ENCODE measurements around the gene C20orf141. TPM values are rescaled to one million over a fixed set of nuclear protein-coding genes. Genes with fewer than 3 reads are reported as not detected.
A peak's percentile ranks its signal among the peaks of the same experiment; 100 is the strongest.

Gene C20orf141
- total and polyA plus RNA-seq, 10 of the 15 experiments (the other 5 are each of a cell fraction or from before 2014, with no cell fraction given), result not detected

DNA sequence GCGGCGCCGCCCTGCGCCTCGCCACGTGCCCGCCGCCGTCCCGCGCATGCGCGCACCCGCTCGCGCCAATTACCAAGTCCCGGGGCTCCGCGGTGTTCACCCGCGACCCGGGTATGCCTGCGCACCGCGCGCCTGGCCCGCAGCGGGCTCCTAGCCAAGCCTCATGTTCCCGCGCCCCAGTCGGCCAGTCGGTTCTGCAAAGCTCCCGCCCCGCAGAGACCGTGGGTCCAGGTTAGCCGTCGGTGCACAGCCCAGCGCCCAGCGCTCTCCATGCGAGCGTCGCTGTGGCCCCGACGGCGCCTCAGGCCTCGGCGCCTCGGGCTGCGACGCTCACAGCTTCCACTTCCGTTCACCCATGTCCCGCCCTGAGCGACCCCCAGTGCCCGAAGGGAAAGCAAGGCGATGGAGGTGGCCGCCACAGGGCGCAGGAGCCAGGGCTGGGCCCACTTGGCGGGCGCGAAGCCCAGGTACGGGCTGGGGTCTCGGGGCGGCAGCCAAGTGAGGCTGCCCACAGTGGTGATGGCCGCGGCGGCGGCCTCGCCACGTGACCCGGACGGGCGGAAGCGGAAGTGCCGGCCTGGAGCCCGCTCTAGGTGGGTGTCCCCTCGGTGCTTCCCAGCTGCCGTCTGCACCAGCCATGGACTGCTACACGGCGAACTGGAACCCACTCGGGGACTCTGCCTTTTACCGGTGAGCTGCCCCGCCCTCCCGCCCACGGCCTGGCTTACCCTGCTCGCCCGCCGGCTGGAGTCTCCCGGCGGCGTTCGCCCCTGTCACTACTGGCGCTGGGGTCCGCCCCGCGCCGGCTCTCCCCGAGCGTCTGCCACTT lies 25.6 kb downstream of the C20orf141 start, which contains the start of the genes PCED1A and VPS16 (continued):
- TF ChIP-seq, protein P1, sequence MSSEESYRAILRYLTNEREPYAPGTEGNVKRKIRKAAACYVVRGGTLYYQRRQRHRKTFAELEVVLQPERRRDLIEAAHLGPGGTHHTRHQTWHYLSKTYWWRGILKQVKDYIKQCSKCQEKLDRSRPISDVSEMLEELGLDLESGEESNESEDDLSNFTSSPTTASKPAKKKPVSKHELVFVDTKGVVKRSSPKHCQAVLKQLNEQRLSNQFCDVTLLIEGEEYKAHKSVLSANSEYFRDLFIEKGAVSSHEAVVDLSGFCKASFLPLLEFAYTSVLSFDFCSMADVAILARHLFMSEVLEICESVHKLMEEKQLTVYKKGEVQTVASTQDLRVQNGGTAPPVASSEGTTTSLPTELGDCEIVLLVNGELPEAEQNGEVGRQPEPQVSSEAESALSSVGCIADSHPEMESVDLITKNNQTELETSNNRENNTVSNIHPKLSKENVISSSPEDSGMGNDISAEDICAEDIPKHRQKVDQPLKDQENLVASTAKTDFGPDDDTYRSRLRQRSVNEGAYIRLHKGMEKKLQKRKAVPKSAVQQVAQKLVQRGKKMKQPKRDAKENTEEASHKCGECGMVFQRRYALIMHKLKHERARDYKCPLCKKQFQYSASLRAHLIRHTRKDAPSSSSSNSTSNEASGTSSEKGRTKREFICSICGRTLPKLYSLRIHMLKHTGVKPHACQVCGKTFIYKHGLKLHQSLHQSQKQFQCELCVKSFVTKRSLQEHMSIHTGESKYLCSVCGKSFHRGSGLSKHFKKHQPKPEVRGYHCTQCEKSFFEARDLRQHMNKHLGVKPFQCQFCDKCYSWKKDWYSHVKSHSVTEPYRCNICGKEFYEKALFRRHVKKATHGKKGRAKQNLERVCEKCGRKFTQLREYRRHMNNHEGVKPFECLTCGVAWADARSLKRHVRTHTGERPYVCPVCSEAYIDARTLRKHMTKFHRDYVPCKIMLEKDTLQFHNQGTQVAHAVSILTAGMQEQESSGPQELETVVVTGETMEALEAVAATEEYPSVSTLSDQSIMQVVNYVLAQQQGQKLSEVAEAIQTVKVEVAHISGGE (CRISPR knock-in tag; IDR thresholded peaks at IDR 0.05), result peak; percentile 83
- TF ChIP-seq SMAD5 (IDR thresholded peaks at IDR 0.05; ENCODE audit: low read depth) (0 out of 2 replicates have a peak, but pooled peaks have one; percentile 22), SP1 (IDR thresholded peaks at IDR 0.05; ENCODE audit: low read depth, low read length) (peak; percentile 12), TCF3 (IDR thresholded peaks at IDR 0.05; ENCODE audit: borderline replicate concordance, insufficient read depth, low read depth, low read length) (peak; percentile 81), KLF5 (IDR thresholded peaks at IDR 0.05; ENCODE audit: partially characterized antibody) (peak; percentile 88), ZBTB40 (IDR thresholded peaks at IDR 0.05; ENCODE audit: borderline replicate concordance) (peak; percentile 90), TAF1 (IDR thresholded peaks at IDR 0.05; ENCODE audit: borderline replicate concordance, low read depth, low read length) (peak; percentile 72; the same call in 1 of the 2 replicates), TARDBP (IDR thresholded peaks at IDR 0.05; ENCODE audit: borderline replicate concordance) (0 out of 2 replicates have a peak, but pooled peaks have one; percentile 61), ZBED1 (IDR thresholded peaks at IDR 0.05; ENCODE audit: borderline replicate concordance) (no peak), RUNX3 (IDR thresholded peaks at IDR 0.05; ENCODE audit: low read length) (peak; percentile 41), GABPA (IDR thresholded peaks at IDR 0.05; ENCODE audit: low read depth) (peak; percentile 92)
- TF ChIP-seq, protein P2, sequence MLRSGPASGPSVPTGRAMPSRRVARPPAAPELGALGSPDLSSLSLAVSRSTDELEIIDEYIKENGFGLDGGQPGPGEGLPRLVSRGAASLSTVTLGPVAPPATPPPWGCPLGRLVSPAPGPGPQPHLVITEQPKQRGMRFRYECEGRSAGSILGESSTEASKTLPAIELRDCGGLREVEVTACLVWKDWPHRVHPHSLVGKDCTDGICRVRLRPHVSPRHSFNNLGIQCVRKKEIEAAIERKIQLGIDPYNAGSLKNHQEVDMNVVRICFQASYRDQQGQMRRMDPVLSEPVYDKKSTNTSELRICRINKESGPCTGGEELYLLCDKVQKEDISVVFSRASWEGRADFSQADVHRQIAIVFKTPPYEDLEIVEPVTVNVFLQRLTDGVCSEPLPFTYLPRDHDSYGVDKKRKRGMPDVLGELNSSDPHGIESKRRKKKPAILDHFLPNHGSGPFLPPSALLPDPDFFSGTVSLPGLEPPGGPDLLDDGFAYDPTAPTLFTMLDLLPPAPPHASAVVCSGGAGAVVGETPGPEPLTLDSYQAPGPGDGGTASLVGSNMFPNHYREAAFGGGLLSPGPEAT (IDR thresholded peaks at IDR 0.05; ENCODE audit: low read depth), result no peak
- TF ChIP-seq, protein P3, sequence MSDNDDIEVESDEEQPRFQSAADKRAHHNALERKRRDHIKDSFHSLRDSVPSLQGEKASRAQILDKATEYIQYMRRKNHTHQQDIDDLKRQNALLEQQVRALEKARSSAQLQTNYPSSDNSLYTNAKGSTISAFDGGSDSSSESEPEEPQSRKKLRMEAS (IDR thresholded peaks at IDR 0.05; ENCODE audit: low read depth, low read length), result peak; percentile 89
- TF ChIP-seq, protein P4, sequence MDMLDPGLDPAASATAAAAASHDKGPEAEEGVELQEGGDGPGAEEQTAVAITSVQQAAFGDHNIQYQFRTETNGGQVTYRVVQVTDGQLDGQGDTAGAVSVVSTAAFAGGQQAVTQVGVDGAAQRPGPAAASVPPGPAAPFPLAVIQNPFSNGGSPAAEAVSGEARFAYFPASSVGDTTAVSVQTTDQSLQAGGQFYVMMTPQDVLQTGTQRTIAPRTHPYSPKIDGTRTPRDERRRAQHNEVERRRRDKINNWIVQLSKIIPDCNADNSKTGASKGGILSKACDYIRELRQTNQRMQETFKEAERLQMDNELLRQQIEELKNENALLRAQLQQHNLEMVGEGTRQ (IDR thresholded peaks at IDR 0.05; ENCODE audit: borderline replicate concordance, low read depth, low read length), result peak; percentile 95
- TF ChIP-seq, protein P5, sequence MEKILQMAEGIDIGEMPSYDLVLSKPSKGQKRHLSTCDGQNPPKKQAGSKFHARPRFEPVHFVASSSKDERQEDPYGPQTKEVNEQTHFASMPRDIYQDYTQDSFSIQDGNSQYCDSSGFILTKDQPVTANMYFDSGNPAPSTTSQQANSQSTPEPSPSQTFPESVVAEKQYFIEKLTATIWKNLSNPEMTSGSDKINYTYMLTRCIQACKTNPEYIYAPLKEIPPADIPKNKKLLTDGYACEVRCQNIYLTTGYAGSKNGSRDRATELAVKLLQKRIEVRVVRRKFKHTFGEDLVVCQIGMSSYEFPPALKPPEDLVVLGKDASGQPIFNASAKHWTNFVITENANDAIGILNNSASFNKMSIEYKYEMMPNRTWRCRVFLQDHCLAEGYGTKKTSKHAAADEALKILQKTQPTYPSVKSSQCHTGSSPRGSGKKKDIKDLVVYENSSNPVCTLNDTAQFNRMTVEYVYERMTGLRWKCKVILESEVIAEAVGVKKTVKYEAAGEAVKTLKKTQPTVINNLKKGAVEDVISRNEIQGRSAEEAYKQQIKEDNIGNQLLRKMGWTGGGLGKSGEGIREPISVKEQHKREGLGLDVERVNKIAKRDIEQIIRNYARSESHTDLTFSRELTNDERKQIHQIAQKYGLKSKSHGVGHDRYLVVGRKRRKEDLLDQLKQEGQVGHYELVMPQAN (conservative IDR thresholded peaks at IDR 0.05), result peak; percentile 37; the same call in 1 of the 2 replicates
